K562 (cell line): ENCODE measurements around the gene TMC1. TPM values are rescaled to one million over a fixed set of nuclear protein-coding genes. Genes with fewer than 3 reads are reported as not detected.

Source experiments
- CAMTA2 ChIP-seq: fragments of 250-450 bp; sonication (Bioruptor Pico); conservative IDR thresholded peaks from 2 replicates; pipeline ENCODE4 v1.5.1; 2022
- ETV1 ChIP-seq: fragments of 450-650 bp; conservative IDR thresholded peaks from 2 replicates; pipeline ENCODE4 v1.6.1; 2016; ENCODE audit warnings: missing genetic modification characterization, control low read depth, low read depth, missing compliant biosample characterization
- HNRNPLL ChIP-seq: fragments of 200-400 bp; formaldehyde crosslinking; IDR thresholded peaks from 2 replicates; pipeline ENCODE4 v1.6.1; 2017; ENCODE audit warnings: low read length, low read depth, mild to moderate bottlenecking; ENCODE audit not compliant: poor library complexity, severe bottlenecking
- HNRNPUL1 ChIP-seq: fragments of 200-400 bp; formaldehyde crosslinking; IDR thresholded peaks from 2 replicates; pipeline ENCODE4 v1.6.1; 2017; ENCODE audit warnings: low read length
- KLF16 ChIP-seq: IDR thresholded peaks from 2 replicates; pipeline ENCODE4 v1.6.1; 2016; ENCODE audit warnings: antibody characterized with exemption
- RBM34 ChIP-seq: fragments of 200-400 bp; formaldehyde crosslinking; IDR thresholded peaks from 2 replicates; pipeline ENCODE4 v1.6.1; 2018; ENCODE audit warnings: low read length, borderline replicate concordance; ENCODE audit not compliant: insufficient read depth
- YBX1 ChIP-seq: fragments of 450-650 bp; IDR thresholded peaks from 2 replicates; pipeline ENCODE4 v1.7.1; 2016; ENCODE audit warnings: mild to moderate bottlenecking
- ZBTB17 ChIP-seq: fragments of 450-650 bp; formaldehyde crosslinking; IDR thresholded peaks from 2 replicates; pipeline ENCODE4 v1.4.0; 2020; ENCODE audit warnings: mild to moderate bottlenecking
- polyA plus RNA-seq, 8 experiments: library from polyadenylated mRNA; depleted of rRNA in 4 of 8; stranded (reverse) in 5 of 8; unstranded in 3 of 8; fragments of >200 nt; fragmentation: Nextera tagmentation in 2 of 8; fragmentation: Illumina TruSeq in 1 of 8; extraction: Ambion mirVana in 2 of 8; extraction: Trizol in 1 of 8; gene quantifications; 2 replicates each; pipeline versions ENCODE4 v1.2.1 to v1.2.3, GENCODE V29; 2011 to 2014; ENCODE audit warnings: inconsistent platforms in 1 of 8, missing spikeins in 1 of 8
- total RNA-seq, 7 experiments: library from RNA; depleted of rRNA in 6 of 7; stranded (reverse); fragments of >200 nt in 6 of 7; fragmentation: Illumina TruSeq in 2 of 7; extraction: Trizol in 2 of 7; gene quantifications; 2 replicates each; pipeline versions ENCODE4 v1.2.1 to v1.2.3, GENCODE V29; 2011 to 2021; ENCODE audit warnings: low replicate concordance in 1 of 7
- TF ChIP-seq, protein P1 (sequence below): fragments of 450-650 bp; IDR thresholded peaks from 2 replicates; pipeline ENCODE4 v1.6.1; 2016; ENCODE audit warnings: mild to moderate bottlenecking, moderate library complexity

Gene TMC1
- total and polyA plus RNA-seq, 9 of the 15 experiments (the other 6 are each of a cell fraction or from before 2014, with no cell fraction given), result 0.10 to 0.15 TPM; not detected in 7

DNA sequence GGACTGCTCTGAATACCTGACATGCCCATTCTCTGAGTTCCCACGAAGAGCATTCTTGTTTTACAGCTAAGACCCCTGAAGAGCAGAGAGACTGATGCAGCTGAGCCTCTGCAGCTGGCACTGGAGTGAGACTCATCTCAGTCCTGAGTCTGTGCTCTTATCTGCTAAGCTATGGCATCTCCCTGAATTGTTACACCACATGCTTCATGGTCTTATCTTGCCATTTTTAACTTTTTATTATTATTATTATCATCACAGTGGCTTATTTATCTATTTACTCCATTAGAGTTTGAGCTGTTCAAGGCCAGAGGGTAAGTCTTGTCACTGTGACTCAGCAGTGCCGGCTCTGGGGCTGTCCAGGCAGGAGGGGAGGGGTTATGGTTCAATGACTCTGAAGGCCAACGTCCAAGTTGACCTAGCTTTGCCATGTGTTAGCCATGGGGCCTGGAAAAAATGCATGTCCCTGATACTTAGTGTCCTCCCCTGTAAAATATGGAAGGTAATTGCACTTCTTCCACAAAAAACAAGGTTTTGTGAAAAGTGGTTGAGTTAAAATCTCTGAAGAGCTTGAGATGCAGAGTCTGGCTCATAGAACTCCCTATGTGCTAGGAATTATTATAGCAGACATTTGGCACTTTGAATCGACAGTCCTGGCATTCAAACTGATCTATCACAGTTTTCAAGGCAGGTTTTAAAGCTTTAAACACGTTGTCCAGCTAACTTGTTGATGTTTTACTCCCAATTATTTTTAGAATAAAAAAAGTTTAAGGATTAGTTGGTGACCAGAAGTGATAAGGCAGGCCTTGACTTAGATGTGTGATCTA, 336.9 kb downstream of the TMC1 start (continued):
- TF ChIP-seq, protein P1, sequence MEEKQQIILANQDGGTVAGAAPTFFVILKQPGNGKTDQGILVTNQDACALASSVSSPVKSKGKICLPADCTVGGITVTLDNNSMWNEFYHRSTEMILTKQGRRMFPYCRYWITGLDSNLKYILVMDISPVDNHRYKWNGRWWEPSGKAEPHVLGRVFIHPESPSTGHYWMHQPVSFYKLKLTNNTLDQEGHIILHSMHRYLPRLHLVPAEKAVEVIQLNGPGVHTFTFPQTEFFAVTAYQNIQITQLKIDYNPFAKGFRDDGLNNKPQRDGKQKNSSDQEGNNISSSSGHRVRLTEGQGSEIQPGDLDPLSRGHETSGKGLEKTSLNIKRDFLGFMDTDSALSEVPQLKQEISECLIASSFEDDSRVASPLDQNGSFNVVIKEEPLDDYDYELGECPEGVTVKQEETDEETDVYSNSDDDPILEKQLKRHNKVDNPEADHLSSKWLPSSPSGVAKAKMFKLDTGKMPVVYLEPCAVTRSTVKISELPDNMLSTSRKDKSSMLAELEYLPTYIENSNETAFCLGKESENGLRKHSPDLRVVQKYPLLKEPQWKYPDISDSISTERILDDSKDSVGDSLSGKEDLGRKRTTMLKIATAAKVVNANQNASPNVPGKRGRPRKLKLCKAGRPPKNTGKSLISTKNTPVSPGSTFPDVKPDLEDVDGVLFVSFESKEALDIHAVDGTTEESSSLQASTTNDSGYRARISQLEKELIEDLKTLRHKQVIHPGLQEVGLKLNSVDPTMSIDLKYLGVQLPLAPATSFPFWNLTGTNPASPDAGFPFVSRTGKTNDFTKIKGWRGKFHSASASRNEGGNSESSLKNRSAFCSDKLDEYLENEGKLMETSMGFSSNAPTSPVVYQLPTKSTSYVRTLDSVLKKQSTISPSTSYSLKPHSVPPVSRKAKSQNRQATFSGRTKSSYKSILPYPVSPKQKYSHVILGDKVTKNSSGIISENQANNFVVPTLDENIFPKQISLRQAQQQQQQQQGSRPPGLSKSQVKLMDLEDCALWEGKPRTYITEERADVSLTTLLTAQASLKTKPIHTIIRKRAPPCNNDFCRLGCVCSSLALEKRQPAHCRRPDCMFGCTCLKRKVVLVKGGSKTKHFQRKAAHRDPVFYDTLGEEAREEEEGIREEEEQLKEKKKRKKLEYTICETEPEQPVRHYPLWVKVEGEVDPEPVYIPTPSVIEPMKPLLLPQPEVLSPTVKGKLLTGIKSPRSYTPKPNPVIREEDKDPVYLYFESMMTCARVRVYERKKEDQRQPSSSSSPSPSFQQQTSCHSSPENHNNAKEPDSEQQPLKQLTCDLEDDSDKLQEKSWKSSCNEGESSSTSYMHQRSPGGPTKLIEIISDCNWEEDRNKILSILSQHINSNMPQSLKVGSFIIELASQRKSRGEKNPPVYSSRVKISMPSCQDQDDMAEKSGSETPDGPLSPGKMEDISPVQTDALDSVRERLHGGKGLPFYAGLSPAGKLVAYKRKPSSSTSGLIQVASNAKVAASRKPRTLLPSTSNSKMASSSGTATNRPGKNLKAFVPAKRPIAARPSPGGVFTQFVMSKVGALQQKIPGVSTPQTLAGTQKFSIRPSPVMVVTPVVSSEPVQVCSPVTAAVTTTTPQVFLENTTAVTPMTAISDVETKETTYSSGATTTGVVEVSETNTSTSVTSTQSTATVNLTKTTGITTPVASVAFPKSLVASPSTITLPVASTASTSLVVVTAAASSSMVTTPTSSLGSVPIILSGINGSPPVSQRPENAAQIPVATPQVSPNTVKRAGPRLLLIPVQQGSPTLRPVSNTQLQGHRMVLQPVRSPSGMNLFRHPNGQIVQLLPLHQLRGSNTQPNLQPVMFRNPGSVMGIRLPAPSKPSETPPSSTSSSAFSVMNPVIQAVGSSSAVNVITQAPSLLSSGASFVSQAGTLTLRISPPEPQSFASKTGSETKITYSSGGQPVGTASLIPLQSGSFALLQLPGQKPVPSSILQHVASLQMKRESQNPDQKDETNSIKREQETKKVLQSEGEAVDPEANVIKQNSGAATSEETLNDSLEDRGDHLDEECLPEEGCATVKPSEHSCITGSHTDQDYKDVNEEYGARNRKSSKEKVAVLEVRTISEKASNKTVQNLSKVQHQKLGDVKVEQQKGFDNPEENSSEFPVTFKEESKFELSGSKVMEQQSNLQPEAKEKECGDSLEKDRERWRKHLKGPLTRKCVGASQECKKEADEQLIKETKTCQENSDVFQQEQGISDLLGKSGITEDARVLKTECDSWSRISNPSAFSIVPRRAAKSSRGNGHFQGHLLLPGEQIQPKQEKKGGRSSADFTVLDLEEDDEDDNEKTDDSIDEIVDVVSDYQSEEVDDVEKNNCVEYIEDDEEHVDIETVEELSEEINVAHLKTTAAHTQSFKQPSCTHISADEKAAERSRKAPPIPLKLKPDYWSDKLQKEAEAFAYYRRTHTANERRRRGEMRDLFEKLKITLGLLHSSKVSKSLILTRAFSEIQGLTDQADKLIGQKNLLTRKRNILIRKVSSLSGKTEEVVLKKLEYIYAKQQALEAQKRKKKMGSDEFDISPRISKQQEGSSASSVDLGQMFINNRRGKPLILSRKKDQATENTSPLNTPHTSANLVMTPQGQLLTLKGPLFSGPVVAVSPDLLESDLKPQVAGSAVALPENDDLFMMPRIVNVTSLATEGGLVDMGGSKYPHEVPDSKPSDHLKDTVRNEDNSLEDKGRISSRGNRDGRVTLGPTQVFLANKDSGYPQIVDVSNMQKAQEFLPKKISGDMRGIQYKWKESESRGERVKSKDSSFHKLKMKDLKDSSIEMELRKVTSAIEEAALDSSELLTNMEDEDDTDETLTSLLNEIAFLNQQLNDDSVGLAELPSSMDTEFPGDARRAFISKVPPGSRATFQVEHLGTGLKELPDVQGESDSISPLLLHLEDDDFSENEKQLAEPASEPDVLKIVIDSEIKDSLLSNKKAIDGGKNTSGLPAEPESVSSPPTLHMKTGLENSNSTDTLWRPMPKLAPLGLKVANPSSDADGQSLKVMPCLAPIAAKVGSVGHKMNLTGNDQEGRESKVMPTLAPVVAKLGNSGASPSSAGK, result peak; percentile 95
- no peak for TF ChIP-seq YBX1
- no peak for TF ChIP-seq HNRNPLL
- TF ChIP-seq ZBTB17, result no peak
- TF ChIP-seq HNRNPUL1, result no peak
- no peak for TF ChIP-seq RBM34
- TF ChIP-seq CAMTA2, result no peak
- no peak for TF ChIP-seq ETV1 (tag)
- no peak for TF ChIP-seq KLF16
